GM11168 (cell line): Measurements from ENCODE around the gene RANBP3.

Experiments
- in situ Hi-C: fragments of 300-500 bp; cut with MboI; formaldehyde crosslinking; loops from one replicate; pipeline ENCODE4 v1.12.0; 2022; ENCODE audit warnings: low sequenced_read_pairs; ENCODE audit not compliant: unreplicated experiment

The RANBP3 gene

DNA sequence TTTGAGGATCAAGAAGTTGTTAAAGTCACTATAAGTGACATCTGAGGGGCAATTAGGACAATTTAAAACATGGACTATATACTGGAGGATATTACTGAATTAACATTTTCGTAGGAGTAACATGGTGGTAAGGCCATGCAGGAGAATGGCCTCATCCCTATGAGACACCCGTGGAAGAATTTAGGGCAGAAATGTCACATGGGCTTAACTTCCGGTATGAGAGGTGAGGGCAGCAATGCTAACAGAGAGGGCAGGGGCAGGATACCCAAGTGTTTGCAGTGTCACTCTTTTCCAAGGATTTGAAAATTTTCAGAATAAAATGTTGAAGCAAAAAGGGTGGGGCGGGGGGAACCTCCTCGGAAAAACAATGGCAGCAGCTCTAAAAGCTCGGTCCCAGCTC lies 23.6 kb downstream of the RANBP3 start:
- in situ Hi-C loops = no loop called here

DNA sequence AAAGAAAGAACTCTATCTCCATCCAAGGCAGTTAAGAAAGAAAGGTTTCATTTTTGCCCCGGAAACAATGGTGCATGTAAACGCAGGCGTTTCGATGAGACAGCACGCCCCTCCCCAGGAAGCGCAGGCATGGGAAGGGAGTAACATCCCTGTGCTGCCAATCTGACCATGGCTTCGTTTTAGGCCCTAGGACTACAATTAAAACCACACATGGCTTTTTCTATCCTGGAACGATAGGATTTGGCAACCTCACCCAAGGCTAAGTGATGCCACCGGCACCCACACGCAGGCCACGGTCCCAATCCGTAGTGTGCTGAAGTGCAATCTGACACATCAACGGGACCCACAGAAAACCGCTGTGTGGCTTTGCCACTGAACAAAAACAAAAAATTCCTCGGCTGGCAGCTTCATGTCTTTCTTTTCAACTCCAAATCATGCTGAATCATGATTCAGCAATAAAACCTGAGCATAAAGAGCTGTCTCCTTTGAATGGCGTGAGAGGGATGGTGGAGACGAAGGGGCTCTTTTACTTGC lies 24.2 kb downstream of the RANBP3 start:
- in situ Hi-C loops = no loop called here

- in situ Hi-C loops = no loop called here
These were observed 24.8 kb downstream of the RANBP3 start for GRCh38 chr19:5953030-5953589.

DNA sequence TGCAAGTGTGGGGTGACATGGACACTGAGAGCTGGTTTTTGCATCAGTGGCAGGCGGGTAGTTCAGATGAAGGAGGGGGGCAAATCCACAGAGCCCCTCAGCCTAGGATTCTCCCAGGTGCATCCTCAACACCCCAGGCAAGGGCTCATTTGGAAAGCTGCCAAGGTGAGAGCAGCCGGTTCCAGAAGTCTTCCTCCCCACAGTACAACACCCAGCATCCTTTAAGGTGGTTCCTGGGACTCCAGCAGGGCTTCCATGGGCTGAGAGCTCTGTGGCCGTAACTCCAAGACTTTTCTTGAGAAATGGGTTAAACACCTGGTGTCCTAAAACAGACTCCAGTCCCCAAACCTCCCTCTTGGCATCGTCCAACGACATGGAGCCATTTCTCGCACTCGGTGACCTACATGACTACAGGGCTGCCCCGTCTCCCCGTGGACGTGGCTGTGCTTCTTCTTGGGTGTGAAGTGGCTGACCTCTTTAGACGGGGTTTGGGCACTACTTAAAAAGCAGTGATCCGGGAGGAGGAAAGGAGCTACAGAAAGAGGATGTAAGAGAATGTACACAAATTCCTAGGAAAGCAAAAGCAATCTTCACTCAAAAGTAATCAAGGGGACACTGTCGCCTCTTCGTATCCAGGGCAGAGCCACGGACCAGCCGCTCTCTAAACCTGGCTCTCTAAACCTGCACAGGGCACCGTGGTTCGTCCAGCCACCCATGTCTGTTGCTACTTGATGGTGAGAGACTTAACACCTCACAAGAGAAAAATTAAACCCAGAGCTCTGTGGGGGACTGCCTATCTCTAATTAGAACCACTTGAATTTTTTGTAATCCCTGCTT lies 25.5 kb downstream of the RANBP3 start:
- in situ Hi-C loops = no loop called here

- in situ Hi-C loops = no loop called here
These were observed 26.5 kb downstream of the RANBP3 start for GRCh38 chr19:5951338-5951861.

GRCh38 chr19:5950741-5951140 lies 27.2 kb downstream of the RANBP3 start:
- in situ Hi-C loops = no loop called here

GRCh38 chr19:5949792-5950305 lies 28.1 kb downstream of the RANBP3 start:
- in situ Hi-C loops = no loop called here

DNA sequence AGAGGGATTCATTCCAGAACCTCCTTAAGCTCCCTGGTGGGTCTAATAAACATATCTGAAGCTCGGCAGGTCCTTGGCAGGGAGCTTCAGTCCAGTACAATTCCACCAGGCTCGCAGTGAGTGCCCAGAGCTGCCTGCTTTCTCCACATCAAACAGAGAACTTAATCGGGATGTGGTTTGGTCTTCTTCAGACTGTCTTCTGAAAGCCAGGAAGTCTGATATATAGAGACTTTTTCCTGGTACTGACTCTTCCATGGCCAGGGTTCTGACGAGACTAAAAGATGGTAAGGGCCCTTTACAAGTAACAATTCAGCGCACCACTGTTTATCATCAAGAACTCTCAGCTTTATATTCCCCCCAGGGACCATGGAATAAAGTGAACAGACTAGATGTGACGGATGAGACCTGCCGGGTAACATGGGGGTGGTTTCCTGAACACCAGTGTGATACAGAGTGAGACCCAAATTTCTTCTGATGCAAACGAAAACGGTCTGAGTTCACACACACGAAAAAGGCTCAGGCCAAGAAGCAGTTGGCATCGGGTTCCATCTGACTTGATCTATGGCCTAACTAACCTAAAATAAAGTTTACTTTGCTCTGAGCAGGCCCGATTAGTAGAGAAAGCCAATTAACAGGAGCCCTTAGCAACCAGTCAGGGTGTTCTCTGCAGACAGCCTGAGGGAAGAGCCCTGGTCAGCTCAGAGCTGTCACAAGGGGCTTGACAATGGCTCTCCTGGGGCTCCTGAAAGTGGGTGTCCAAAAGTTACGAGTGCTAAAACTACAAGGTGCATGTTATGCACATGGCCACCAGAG lies 29.0 kb downstream of the RANBP3 start:
- in situ Hi-C loops = no loop called here

DNA sequence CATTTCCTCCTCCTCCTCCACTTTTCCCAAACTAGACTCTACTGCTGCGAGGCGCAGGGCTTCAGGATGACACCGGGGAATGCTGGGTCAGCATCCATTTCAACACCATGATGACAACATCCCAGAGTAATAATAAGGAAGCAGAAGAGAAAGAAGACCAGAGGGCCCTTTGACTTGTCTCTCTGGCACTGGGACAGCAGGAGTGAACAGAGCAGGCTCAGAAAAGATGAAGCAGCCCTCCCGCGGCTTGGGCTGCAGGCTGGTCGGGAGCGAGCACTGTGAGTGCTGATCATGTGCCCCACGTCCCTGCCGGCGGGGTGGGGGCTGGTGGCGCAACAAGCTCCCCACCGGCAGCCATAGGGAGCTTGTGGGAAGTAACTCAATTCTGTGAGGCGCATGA lies 30.5 kb downstream of the RANBP3 start:
- in situ Hi-C loops = no loop called here

DNA sequence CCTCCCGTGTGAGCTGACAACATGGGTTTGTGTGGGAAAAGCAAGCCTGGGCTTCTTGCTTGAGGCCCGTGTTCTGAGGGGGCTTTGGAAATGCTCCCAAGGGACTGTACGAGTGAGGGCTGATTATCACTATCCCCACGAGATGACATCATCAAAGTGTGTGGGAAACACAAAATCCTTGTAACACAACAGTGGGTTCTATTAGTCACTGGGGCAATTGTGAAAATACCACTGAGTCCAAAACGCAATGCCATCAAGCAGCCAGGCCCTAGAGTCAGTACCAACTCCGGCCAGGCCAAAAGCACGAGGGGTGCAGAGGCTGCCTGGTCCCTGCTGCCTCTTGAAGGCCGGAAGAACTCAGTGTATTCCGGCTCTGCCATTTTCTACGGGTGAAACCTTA lies 34.3 kb downstream of the RANBP3 start:
- in situ Hi-C loops = no loop called here

DNA sequence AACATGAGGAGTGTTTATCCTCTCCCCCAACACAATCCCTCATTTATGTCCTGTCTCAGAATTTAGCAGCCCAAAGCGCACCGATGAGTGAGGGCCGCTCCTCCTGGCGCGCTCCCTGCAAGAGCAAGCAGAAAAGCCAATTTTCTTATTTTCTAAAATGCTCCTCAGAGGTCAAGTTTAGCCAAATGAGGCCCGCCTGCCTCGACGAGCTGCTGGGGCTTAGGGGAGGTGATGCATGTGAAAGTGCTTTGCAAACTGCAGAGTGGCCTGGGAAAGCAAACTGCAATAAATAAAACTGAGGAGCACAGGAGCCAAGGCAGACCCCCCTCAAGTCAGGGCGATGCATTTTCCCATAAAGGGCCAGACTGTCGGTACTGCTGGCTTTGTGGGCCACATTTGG lies 34.9 kb downstream of the RANBP3 start:
- in situ Hi-C loops = no loop called here

DNA sequence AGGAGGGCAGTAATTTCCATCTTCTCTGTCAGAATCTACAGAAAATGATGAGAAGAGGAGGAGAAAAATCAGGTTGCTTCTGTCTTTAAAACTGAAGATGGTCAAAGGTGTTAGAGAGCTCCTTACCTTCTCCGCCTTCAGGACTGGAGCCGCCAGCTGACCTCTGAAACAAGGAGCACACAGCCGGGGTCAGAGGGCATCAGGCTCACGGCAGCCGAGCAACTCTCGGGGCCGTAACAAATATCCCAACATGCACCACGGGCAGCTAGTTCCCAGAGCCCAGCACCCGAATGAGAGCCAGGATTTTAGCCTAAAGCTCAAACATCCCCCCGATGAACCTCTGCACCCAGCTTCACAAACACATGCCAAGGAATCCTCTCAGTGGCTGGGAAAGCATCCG lies 36.3 kb downstream of the RANBP3 start:
- in situ Hi-C loops = no loop called here

- in situ Hi-C loops = no loop called here
These were observed 37.4 kb downstream of the RANBP3 start for GRCh38 chr19:5940260-5941208.

- in situ Hi-C loops = no loop called here
These were observed 40.4 kb downstream of the RANBP3 start for GRCh38 chr19:5937550-5937949.

GRCh38 chr19:5936292-5936592 lies 41.7 kb downstream of the RANBP3 start:
- in situ Hi-C loops = no loop called here

GRCh38 chr19:5935473-5936291 lies 42.3 kb downstream of the RANBP3 start:
- in situ Hi-C loops = no loop called here

- in situ Hi-C loops = no loop called here
These were observed 43.0 kb downstream of the RANBP3 start for GRCh38 chr19:5934774-5935472.

GRCh38 chr19:5934069-5934401 lies 43.9 kb downstream of the RANBP3 start:
- in situ Hi-C loops = no loop called here
